ENCODE results near the gene PCNX2.

DNA sequence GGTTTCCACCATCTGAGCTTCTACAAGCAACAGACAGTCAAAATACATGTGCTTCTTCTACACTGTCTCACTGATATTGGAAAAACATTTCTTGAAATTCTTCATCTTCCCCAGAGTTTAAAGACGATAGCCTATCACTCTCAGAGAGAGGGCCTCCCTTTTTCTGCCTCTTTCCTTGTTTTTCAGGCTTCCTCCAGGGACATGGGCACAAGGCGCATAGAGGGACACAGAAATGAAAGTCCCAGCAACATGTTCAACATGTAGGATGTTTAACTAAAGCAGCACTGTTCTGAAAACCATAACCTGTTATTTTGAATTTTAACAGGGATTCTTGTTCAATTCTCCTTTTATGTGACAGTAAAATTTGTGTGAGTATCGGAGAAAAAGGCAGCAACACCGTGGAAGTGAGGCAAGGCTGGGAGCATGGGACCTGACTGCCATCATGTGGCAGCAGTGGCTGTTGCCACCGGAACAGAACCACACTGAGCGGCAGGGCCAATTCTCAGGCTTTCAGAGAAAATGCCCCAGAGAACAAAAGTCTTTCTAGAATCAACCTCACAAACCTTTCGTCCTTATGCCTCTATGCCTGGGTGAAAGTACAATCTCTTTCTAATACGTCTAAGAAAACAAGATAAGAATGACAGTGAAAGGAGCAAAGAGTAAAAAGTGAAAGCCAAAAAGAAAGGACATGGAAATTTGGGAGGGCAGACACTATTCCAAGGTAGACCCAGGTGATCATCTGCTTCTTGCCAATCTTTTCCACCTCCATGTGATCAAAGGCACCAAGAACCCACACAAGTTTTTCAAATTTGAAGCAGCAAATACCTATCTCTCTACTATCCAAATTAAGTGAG is 54.5 kb downstream of the PCNX2 start:
- TF ChIP-seq, protein P1, sequence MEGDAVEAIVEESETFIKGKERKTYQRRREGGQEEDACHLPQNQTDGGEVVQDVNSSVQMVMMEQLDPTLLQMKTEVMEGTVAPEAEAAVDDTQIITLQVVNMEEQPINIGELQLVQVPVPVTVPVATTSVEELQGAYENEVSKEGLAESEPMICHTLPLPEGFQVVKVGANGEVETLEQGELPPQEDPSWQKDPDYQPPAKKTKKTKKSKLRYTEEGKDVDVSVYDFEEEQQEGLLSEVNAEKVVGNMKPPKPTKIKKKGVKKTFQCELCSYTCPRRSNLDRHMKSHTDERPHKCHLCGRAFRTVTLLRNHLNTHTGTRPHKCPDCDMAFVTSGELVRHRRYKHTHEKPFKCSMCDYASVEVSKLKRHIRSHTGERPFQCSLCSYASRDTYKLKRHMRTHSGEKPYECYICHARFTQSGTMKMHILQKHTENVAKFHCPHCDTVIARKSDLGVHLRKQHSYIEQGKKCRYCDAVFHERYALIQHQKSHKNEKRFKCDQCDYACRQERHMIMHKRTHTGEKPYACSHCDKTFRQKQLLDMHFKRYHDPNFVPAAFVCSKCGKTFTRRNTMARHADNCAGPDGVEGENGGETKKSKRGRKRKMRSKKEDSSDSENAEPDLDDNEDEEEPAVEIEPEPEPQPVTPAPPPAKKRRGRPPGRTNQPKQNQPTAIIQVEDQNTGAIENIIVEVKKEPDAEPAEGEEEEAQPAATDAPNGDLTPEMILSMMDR (optimal IDR thresholded peaks at IDR 0.05 in 1 of 3, IDR thresholded peaks at IDR 0.05 in 1 of 3, conservative IDR thresholded peaks at IDR 0.05 in 1 of 3; ENCODE audit: extremely low read depth in 1 of 3, insufficient read depth in 2 of 3, low read length in 3 of 3): peak; percentile 62 to 87 (median 71)
- no peak for TF ChIP-seq EZH2 (IDR thresholded peaks at IDR 0.05; ENCODE audit: low read length)
